Spinal cord (tissue), 10 donors: Measurements from ENCODE around the gene BMP7. TPM values are rescaled to one million over a fixed set of nuclear protein-coding genes. Genes with fewer than 3 reads are reported as not detected.

Source experiments
- DNase-seq, 6 donors: peaks; one replicate each; pipeline versions ENCODE4 v3.0.0 to v3.0.0-alpha.2; 2013 to 2015; ENCODE audit warnings: low spot score in 6 of 6, low read depth in 4 of 6
- H3K27ac ChIP-seq: one replicate; pipeline ENCODE4 v1.5.1; 2013; ENCODE audit warnings: low read depth, low read length, control low read depth
- H3K27me3 ChIP-seq: one replicate; pipeline ENCODE4 v1.6.1; 2013; ENCODE audit warnings: low read length; ENCODE audit not compliant: control insufficient read depth, insufficient read depth
- H3K36me3 ChIP-seq: one replicate; pipeline ENCODE4 v1.6.1; 2013; ENCODE audit warnings: low read length; ENCODE audit not compliant: control insufficient read depth, insufficient read depth
- H3K4me1 ChIP-seq: one replicate; pipeline ENCODE4 v1.6.1; 2013; ENCODE audit warnings: low read length; ENCODE audit not compliant: control insufficient read depth, insufficient read depth
- H3K4me3 ChIP-seq: one replicate; pipeline ENCODE4 v1.5.1; 2013; ENCODE audit warnings: low read depth, low read length, control low read depth
- H3K9me3 ChIP-seq: one replicate; pipeline ENCODE4 v1.6.1; 2013; ENCODE audit warnings: low read length; ENCODE audit not compliant: control insufficient read depth, insufficient read depth
- WGBS: methylation state at CpG from one replicate; pipeline ENCODE4 v1.1.5; 2013; ENCODE audit warnings: missing lambda C conversion rate; ENCODE audit not compliant: insufficient coverage; 5-methylcytosine and 5-hydroxymethylcytosine counted together
- polyA plus RNA-seq, 2 donors: library from polyadenylated mRNA; unstranded; fragments of 120-200 nt; gene quantifications; one replicate each; pipeline ENCODE4 v1.2.1, GENCODE V29; 2013; ENCODE audit not compliant: insufficient read length in 2 of 2
- total RNA-seq, 2 donors: library from RNA; depleted of rRNA in 1 of 2; stranded (reverse); fragments of 120-200 nt in 1 of 2; fragments of >200 nt in 1 of 2; gene quantifications; one replicate each; pipeline versions ENCODE4 v1.2.3 to v1.2.4, GENCODE V29; 2013 to 2014
- donor health status: healthy.

BMP7 gene
- total and polyA plus RNA-seq, 4 donors: 25.4 to 67.9 (median 54.7) TPM

DNA sequence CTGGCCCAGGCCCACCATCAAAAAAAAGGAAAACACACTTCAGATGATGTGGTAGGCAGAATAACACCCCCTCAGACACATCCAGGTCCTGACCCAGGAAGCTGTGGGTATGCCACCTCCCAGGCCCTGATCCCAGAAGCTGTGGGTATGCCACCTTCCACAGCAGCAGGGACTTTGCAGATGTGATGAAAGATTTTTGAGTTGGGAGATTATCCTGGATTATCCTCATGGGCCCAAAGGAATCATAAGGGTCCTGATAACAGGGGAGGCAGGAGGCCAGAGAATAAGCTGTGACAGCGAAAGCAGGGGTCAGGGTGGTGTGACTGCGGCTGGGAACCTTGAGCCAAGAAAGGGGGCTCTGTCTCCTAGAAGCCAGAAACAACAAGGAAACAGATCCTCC is 55.0 kb downstream of the BMP7 start:
- Histone ChIP-seq H3K4me3 (no peak overlapping the region), H3K27ac (peak overlapping the region; percentile 75), H3K9me3 (no peaks in the 10 kb centered on the region), H3K4me1 (peaks cover 36% of the 10 kb centered on the region), H3K27me3 (no peaks in the 10 kb centered on the region), H3K36me3 (peaks cover 30% of the 10 kb centered on the region)
- no peak for DNase-seq
- 24% methylated on average over 2 of the region's 2 CpGs for WGBS

DNA sequence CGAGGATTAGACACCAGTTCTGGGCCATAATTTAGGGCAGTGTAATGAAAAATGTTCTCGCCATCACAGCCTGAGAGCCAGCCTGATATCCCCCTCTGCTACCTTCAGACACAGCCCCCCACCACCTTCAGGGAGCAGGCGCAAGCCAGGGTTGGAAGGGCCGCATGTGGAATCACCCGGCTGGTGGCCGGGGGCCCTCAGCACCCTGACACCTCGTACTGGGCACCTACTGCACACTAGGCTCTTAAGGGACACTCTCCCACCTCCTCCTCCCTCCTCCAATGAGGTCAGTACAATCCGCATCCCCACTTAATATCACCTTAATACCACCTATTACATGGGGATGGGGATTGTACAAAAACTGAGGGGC is 55.5 kb downstream of the BMP7 start:
- H3K4me3 ChIP-seq: no peak overlapping the region
- peaks cover 36% of the 10 kb centered on the region for H3K4me1 ChIP-seq
- no peak for DNase-seq
- no peaks in the 10 kb centered on the region for H3K27me3 ChIP-seq
- H3K36me3 ChIP-seq: peaks cover 25% of the 10 kb centered on the region
- WGBS: 92% methylated on average over 7 of the region's 8 CpGs
- H3K9me3 ChIP-seq: no peaks in the 10 kb centered on the region
- no peak overlapping the region for H3K27ac ChIP-seq

- H3K4me3 ChIP-seq: no peak overlapping the region
- H3K36me3 ChIP-seq: peaks cover 24% of the 10 kb centered on the region
- H3K27ac ChIP-seq: no peak overlapping the region
- DNase-seq: no peak
- 77% methylated on average over 18 of the region's 23 CpGs for WGBS
- H3K9me3 ChIP-seq: no peaks in the 10 kb centered on the region
- H3K4me1 ChIP-seq: peaks cover 36% of the 10 kb centered on the region
- no peaks in the 10 kb centered on the region for H3K27me3 ChIP-seq
Measured at GRCh38 chr20:57210054-57210910, 56.2 kb downstream of the BMP7 start.

- Histone ChIP-seq H3K36me3 (peaks cover 22% of the 10 kb centered on the region), H3K4me3 (no peak overlapping the region), H3K27me3 (no peaks in the 10 kb centered on the region), H3K4me1 (peaks cover 34% of the 10 kb centered on the region), H3K27ac (no peak overlapping the region), H3K9me3 (no peaks in the 10 kb centered on the region)
- DNase-seq: no peak
- WGBS: 100% methylated on average over 1 of the region's 3 CpGs
Measured at GRCh38 chr20:57209413-57209812, 57.0 kb downstream of the BMP7 start.

- H3K4me3 ChIP-seq: no peak overlapping the region
- H3K36me3 ChIP-seq: peaks cover 17% of the 10 kb centered on the region
- H3K27ac ChIP-seq: no peak overlapping the region
- no CpG with 5 or more reads among the region's 2 CpGs for WGBS
- no peaks in the 10 kb centered on the region for H3K27me3 ChIP-seq
- DNase-seq: no peak
- H3K9me3 ChIP-seq: no peaks in the 10 kb centered on the region
- H3K4me1 ChIP-seq: peaks cover 30% of the 10 kb centered on the region
Measured at GRCh38 chr20:57208198-57208597, 58.2 kb downstream of the BMP7 start.

DNA sequence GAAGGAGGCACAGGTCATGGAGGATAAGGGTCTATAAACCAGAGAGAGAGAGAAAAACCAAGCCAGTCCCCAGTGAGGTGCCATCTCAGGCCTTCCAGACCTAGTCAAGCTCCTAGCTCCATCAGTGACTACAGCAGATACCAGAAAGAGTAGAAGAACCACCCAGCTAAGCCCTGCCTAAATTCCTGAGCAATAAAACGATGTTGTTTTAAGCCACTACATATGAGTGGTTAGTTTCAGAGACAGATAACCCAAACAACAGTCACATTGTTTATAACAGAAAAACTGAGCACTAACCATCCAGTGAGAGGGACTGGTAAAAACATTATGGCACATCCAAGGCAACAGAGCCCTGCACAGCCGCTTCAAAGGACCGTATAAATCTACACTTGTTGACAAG is 59.2 kb downstream of the BMP7 start:
- peaks cover 21% of the 10 kb centered on the region for H3K4me1 ChIP-seq
- peaks cover 15% of the 10 kb centered on the region for H3K36me3 ChIP-seq
- no peaks in the 10 kb centered on the region for H3K27me3 ChIP-seq
- H3K4me3 ChIP-seq: no peak overlapping the region
- no peaks in the 10 kb centered on the region for H3K9me3 ChIP-seq
- DNase-seq: no peak
- H3K27ac ChIP-seq: no peak overlapping the region
- WGBS: no CpG with 5 or more reads among the region's 3 CpGs

DNA sequence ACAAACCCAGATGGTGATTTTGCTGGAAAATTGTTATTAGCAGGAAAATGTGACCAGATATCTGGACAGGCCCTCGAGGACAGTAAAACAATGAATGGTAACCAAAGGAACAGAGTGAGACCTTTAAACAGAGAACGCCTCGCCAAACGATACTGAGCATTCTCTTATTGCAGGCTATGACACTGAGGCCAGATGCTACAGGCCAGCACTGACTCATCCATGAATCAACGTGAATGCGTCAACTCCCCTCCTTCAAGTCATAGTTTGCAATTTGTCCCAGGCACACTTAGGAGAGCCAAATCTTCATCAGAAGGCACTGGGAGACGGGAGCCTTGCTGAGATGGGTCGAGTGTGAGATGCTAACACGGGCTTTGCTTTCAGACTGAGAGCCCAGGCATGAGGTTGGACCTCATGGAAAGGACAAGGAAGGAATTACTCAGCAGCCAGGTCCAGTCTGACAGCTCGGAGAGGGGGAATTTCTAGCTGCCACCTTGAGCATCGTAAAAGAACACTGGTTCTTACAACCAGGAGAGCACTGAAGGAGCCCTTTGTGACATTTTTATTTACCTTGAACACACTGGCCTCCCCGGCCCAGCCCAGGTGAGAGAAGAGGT is 60.7 kb downstream of the BMP7 start:
- Histone ChIP-seq H3K4me1 (peaks cover 8% of the 10 kb centered on the region), H3K27ac (no peak overlapping the region), H3K27me3 (no peaks in the 10 kb centered on the region), H3K4me3 (no peak overlapping the region), H3K36me3 (peaks cover 11% of the 10 kb centered on the region), H3K9me3 (no peaks in the 10 kb centered on the region)
- WGBS: 74% methylated on average over 11 of the region's 12 CpGs
- DNase-seq: no peak

- Histone ChIP-seq H3K4me3 (no peak overlapping the region), H3K36me3 (peaks cover 21% of the 10 kb centered on the region), H3K9me3 (no peaks in the 10 kb centered on the region), H3K27me3 (no peaks in the 10 kb centered on the region), H3K27ac (no peak overlapping the region), H3K4me1 (peaks cover 14% of the 10 kb centered on the region)
- no peak for DNase-seq
- WGBS: 86% methylated on average over 7 of the region's 7 CpGs
Measured at GRCh38 chr20:57203986-57204385, 62.5 kb downstream of the BMP7 start.

DNA sequence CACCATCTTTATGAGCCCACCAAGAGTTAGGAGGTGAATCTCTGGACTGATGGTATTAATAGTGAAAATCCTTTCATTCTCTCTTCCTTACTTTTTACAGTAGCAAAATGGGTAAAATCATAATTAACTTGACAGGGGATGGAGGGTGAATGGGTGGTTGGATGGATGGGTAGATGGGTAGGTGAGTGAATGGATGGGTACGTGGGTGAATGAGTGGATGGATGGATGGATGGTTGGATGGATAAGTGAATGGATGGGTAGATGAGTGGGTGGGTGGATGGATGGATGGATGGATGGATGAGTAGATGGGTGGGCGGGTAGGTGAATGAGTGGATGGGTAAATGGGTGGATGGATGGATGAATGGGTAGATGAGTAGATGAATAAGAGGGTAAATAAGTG is 63.2 kb downstream of the BMP7 start:
- no peak overlapping the region for H3K27ac ChIP-seq
- H3K4me3 ChIP-seq: no peak overlapping the region
- H3K36me3 ChIP-seq: peaks cover 29% of the 10 kb centered on the region
- H3K9me3 ChIP-seq: no peaks in the 10 kb centered on the region
- no peaks in the 10 kb centered on the region for H3K27me3 ChIP-seq
- H3K4me1 ChIP-seq: peaks cover 22% of the 10 kb centered on the region
- no peak for DNase-seq
- 93% methylated on average over 2 of the region's 2 CpGs for WGBS

GRCh38 chr20:57202309-57202708 is 64.1 kb downstream of the BMP7 start:
- DNase-seq: no peak
- no peaks in the 10 kb centered on the region for H3K27me3 ChIP-seq
- WGBS: 97% methylated on average over 8 of the region's 14 CpGs
- H3K36me3 ChIP-seq: peaks cover 36% of the 10 kb centered on the region
- H3K27ac ChIP-seq: no peak overlapping the region
- H3K4me1 ChIP-seq: peaks cover 26% of the 10 kb centered on the region
- H3K4me3 ChIP-seq: no peak overlapping the region
- no peaks in the 10 kb centered on the region for H3K9me3 ChIP-seq
